IMR-90 (cell line): ENCODE data around the gene NAA60. TPM values are rescaled to one million over a fixed set of nuclear protein-coding genes. Genes with fewer than 3 reads are reported as not detected.

Experiments used
- ATAC-seq: fragments of 200-7000 bp; cut with Tn5 transposase; 2 replicates; pipeline ENCODE4 v1.9.1; 2020; ENCODE audit warnings: low read depth, mild to moderate bottlenecking, moderate library complexity
- BruUV-seq: library from RNA; stranded (reverse); fragments of 400-500 nt; replicated peaks from 2 replicates; lab custom pipeline; 2021; lab: Mats Ljungman, UMichigan
- CTCF ChIA-PET: fragments of 300-600 bp; formaldehyde crosslinking; extraction: SDS; loops from one replicate; lab custom pipeline; 2021; ENCODE audit warnings: antibody characterized with exemption; lab: Yijun Ruan, JAX
- POLR2A ChIA-PET: fragments of 300-600 bp; sonication (Branson Sonifier 250); formaldehyde crosslinking; loops from one replicate; lab custom pipeline; 2022; ENCODE audit warnings: antibody characterized with exemption; ENCODE audit not compliant: unreplicated experiment; lab: Charles Lee
- DNase-seq: peaks from one replicate; pipeline ENCODE4 v3.0.0; 2013
- H2AFZ ChIP-seq: replicated peaks from 2 replicates; pipeline ENCODE3; 2013; ENCODE audit warnings: low read length, mild to moderate bottlenecking; ENCODE audit not compliant: poor library complexity
- H2AK5ac ChIP-seq: 2 replicates; pipeline ENCODE4 v1.6.1; 2013; ENCODE audit warnings: low read depth, low read length, inconsistent platforms
- H2AK9ac ChIP-seq: replicated peaks from 2 replicates; pipeline ENCODE3; 2013; ENCODE audit warnings: mild to moderate bottlenecking, low read depth, low read length, moderate library complexity; ENCODE audit not compliant: poor library complexity
- H2BK120ac ChIP-seq: 2 replicates; pipeline ENCODE4 v1.6.1; 2013; ENCODE audit warnings: low read depth, low read length, inconsistent platforms
- H2BK15ac ChIP-seq: 3 replicates; pipeline ENCODE4 v1.6.1; 2013; ENCODE audit warnings: low read depth, low read length, inconsistent platforms
- H2BK20ac ChIP-seq: 2 replicates; pipeline ENCODE4 v1.6.1; 2013; ENCODE audit warnings: low read depth, mild to moderate bottlenecking, inconsistent platforms, low read length, moderate library complexity
- H2BK5ac ChIP-seq: 2 replicates; pipeline ENCODE4 v1.6.1; 2013; ENCODE audit warnings: mild to moderate bottlenecking, low read depth, low read length, inconsistent platforms; ENCODE audit not compliant: poor library complexity, severe bottlenecking
- H3K14ac ChIP-seq: replicated peaks from 2 replicates; pipeline ENCODE4 v1.6.1; 2013; ENCODE audit warnings: low read depth, low read length, inconsistent platforms
- H3K18ac ChIP-seq: 2 replicates; pipeline ENCODE4 v1.6.1; 2013; ENCODE audit warnings: low read depth, low read length, control low read depth
- H3K23ac ChIP-seq: 2 replicates; pipeline ENCODE4 v1.6.1; 2013; ENCODE audit warnings: low read depth, low read length, inconsistent platforms
- H3K27ac ChIP-seq: 2 replicates; pipeline ENCODE4 v1.5.1; 2013; ENCODE audit warnings: mild to moderate bottlenecking, control low read depth, low read length; ENCODE audit not compliant: insufficient read depth
- H3K27me3 ChIP-seq: 2 replicates; pipeline ENCODE4 v1.6.1; 2013; ENCODE audit warnings: low read length; ENCODE audit not compliant: control insufficient read depth, insufficient read depth
- H3K36me3 ChIP-seq: 2 replicates; pipeline ENCODE4 v1.6.1; 2013; ENCODE audit warnings: low read length, mixed read lengths; ENCODE audit not compliant: control insufficient read depth, insufficient read depth
- H3K4ac ChIP-seq: 2 replicates; pipeline ENCODE4 v1.6.1; 2013; ENCODE audit warnings: low read depth, low read length, inconsistent platforms
- H3K4me1 ChIP-seq: 2 replicates; pipeline ENCODE4 v1.6.1; 2013; ENCODE audit warnings: low read length, mixed read lengths; ENCODE audit not compliant: control insufficient read depth, insufficient read depth
- H3K4me2 ChIP-seq: 2 replicates; pipeline ENCODE4 v1.6.1; 2013; ENCODE audit warnings: low read depth, mild to moderate bottlenecking, control low read depth, low read length, moderate library complexity
- H3K4me3 ChIP-seq: 2 replicates; pipeline ENCODE4 v1.5.1; 2013; ENCODE audit warnings: low read depth, mild to moderate bottlenecking, control low read depth, low read length, moderate library complexity; ENCODE audit not compliant: insufficient read depth
- H3K56ac ChIP-seq: 2 replicates; pipeline ENCODE4 v1.6.1; 2013; ENCODE audit warnings: low read length, inconsistent platforms; ENCODE audit not compliant: insufficient read depth; ENCODE audit errors: extremely low read depth
- H3K79me1 ChIP-seq, 2 experiments: 2 replicates each; pipeline ENCODE4 v1.6.1; 2013; ENCODE audit warnings: low read length in 2 of 2, inconsistent platforms in 1 of 2, low read depth in 1 of 2
- H3K9ac ChIP-seq: 2 replicates; pipeline ENCODE4 v1.6.1; 2013; ENCODE audit warnings: low read depth, low read length, control low read depth
- H3K9me1 ChIP-seq: 2 replicates; pipeline ENCODE4 v1.6.1; 2013; ENCODE audit warnings: low read length, inconsistent platforms; ENCODE audit not compliant: insufficient read depth
- H3K9me3 ChIP-seq: 2 replicates; pipeline ENCODE4 v1.6.1; 2013; ENCODE audit warnings: low read length; ENCODE audit not compliant: control insufficient read depth, insufficient read depth
- H4K20me1 ChIP-seq: 2 replicates; pipeline ENCODE4 v1.6.1; 2013; ENCODE audit warnings: low read length, inconsistent platforms; ENCODE audit not compliant: insufficient read depth
- H4K5ac ChIP-seq: 2 replicates; pipeline ENCODE4 v1.6.1; 2013; ENCODE audit warnings: mild to moderate bottlenecking, low read depth, low read length, control low read depth
- H4K8ac ChIP-seq, 2 experiments: 2 replicates each; pipeline ENCODE4 v1.6.1; 2013; ENCODE audit warnings: low read depth in 2 of 2, low read length in 2 of 2, control low read depth in 1 of 2, inconsistent platforms in 1 of 2
- H4K91ac ChIP-seq: 2 replicates; pipeline ENCODE4 v1.6.1; 2013; ENCODE audit warnings: low read depth, low read length, inconsistent platforms; ENCODE audit not compliant: insufficient read depth
- BHLHE40 ChIP-seq: fragments of 150-350 bp; IDR thresholded peaks from 2 replicates; pipeline ENCODE4 v1.6.1; 2016; ENCODE audit warnings: mild to moderate bottlenecking, low read depth, low read length
- CHD1 ChIP-seq: IDR thresholded peaks from 2 replicates; pipeline ENCODE4 v1.6.1; 2012; ENCODE audit warnings: low read depth, low read length, improper control_type of control experiment
- CTCF ChIP-seq: conservative IDR thresholded peaks from 2 replicates; pipeline ENCODE4 v1.5.1; 2012; ENCODE audit warnings: mild to moderate bottlenecking, low read depth, low read length, improper control_type of control experiment
- SMC3 ChIP-seq: fragments of 150-350 bp; IDR thresholded peaks from 2 replicates; pipeline ENCODE4 v1.6.1; 2016; ENCODE audit warnings: low read depth, mild to moderate bottlenecking, antibody characterized with exemption, low read length, moderate library complexity
- USF2 ChIP-seq: fragments of 150-350 bp; IDR thresholded peaks from 2 replicates; pipeline ENCODE4 v1.6.1; 2017; ENCODE audit warnings: mild to moderate bottlenecking, antibody characterized with exemption, low read length, low read depth
- WGBS, 2 experiments: methylation state at CpG; one replicate each; pipeline versions ENCODE4 v1.1.5 to v1.1.7; 2013; ENCODE audit warnings: missing lambda C conversion rate in 2 of 2; ENCODE audit not compliant: insufficient read length in 1 of 2; ENCODE audit errors: extremely low coverage in 2 of 2; 5-methylcytosine and 5-hydroxymethylcytosine counted together
- dilution Hi-C: fragments of 300-500 bp; cut with HindIII; formaldehyde crosslinking; loops from one replicate; pipeline ENCODE4 v1.14.3; 2018; ENCODE audit warnings: low sequenced_read_pairs; ENCODE audit not compliant: unreplicated experiment
- in situ Hi-C: fragments of 300-500 bp; cut with MboI; formaldehyde crosslinking; loops from 3 replicates; pipeline ENCODE4 v1.14.3; 2019; ENCODE audit warnings: low sequenced_read_pairs, inconsistent platforms, mixed read lengths
- intact Hi-C: fragments of 100-400 bp; cut with micrococcal nuclease; formaldehyde crosslinking; loops from 2 replicates; pipeline ENCODE4 v1.10.0; 2022
- polyA plus RNA-seq, 3 experiments: library from polyadenylated mRNA; depleted of rRNA; stranded (reverse); fragments of >200 nt; gene quantifications; 2 replicates each; pipeline ENCODE4 v1.2.3, GENCODE V29; 2012; ENCODE audit warnings: low replicate concordance in 1 of 3
- total RNA-seq: library from RNA; depleted of rRNA; stranded (reverse); fragments of >200 nt; gene quantifications from 2 replicates; pipeline ENCODE4 v1.2.3, GENCODE V29; 2012

NAA60 gene
- total and polyA plus RNA-seq, 2 of the 4 experiments (the other 2 are of a cell fraction), result 7.5 to 18.0 TPM

- no peak overlapping the region for H2BK20ac ChIP-seq
- H2BK120ac ChIP-seq, result no peak overlapping the region
- H2BK5ac ChIP-seq, result no peak overlapping the region
- ChIA-PET POLR2A (no interaction called here), CTCF (no interaction called here)
- peaks cover 10% of the 10 kb centered on the region for H3K4me1 ChIP-seq
- H2AFZ ChIP-seq, result no peak overlapping the region
- H3K9me3 ChIP-seq, result no peaks in the 10 kb centered on the region
- no TSS peak for BruUV-seq
- no peak overlapping the region for H4K5ac ChIP-seq
- no peak overlapping the region for H3K4me3 ChIP-seq
- H3K4me2 ChIP-seq, result no peak overlapping the region
- no peak overlapping the region for H4K91ac ChIP-seq
- H3K79me1 ChIP-seq, result peaks cover 18 to 94% of the 10 kb centered on the region in 2 experiments
- H3K14ac ChIP-seq, result no peak overlapping the region
- peaks cover 97% of the 10 kb centered on the region for H4K20me1 ChIP-seq
- 93% methylated on average over 8 of the region's 21 CpGs; no CpG with 5 or more reads in 1 of the 2 experiments for WGBS, 2 experiments
- no peak overlapping the region for H3K23ac ChIP-seq
- no peak overlapping the region for H3K27ac ChIP-seq
- intact Hi-C loops (no loop called here), in situ Hi-C loops (no loop called here), dilution Hi-C loops (no loop called here)
- no peak overlapping the region for H2BK15ac ChIP-seq
- H2AK9ac ChIP-seq, result no peak overlapping the region
- H3K56ac ChIP-seq, result no peak overlapping the region
- peaks cover 10% of the 10 kb centered on the region for H3K36me3 ChIP-seq
- no peak for DNase-seq
- no peak overlapping the region for H4K8ac ChIP-seq
- H3K27me3 ChIP-seq, result no peaks in the 10 kb centered on the region
- H3K4ac ChIP-seq, result no peak overlapping the region
- H3K9ac ChIP-seq, result no peak overlapping the region
- H3K18ac ChIP-seq, result no peak overlapping the region
- no peak for ATAC-seq
- peaks cover 27% of the 10 kb centered on the region; the same call in 1 of the 2 replicates for H3K9me1 ChIP-seq
- no peak for TF ChIP-seq BHLHE40
- no peak for TF ChIP-seq CTCF
- TF ChIP-seq SMC3, result no peak
- TF ChIP-seq USF2, result no peak
- no peak for TF ChIP-seq CHD1
- no peak overlapping the region for H2AK5ac ChIP-seq
Measured at GRCh38 chr16:3465911-3466584, 22.6 kb downstream of the NAA60 start.
